Measurements from ENCODE around the gene ARL15. TPM values are rescaled to one million over a fixed set of nuclear protein-coding genes. Genes with fewer than 3 reads are reported as not detected.
"Not testable (repeated sequence)": the region's sequence is repeated elsewhere in the genome, so short reads cannot be mapped to it uniquely, and the experiment has no call there.

Gene ARL15
- total and polyA plus RNA-seq, 2 donors: 23.1 to 26.4 TPM

- no peaks in the 10 kb centered on the region for H3K9me3 ChIP-seq (ENCODE audit: control insufficient read depth in 2 of 2, insufficient read depth in 1 of 2, low read length in 1 of 2)
- DNase-seq (ENCODE audit: low read depth in 6 of 9, low spot score in 9 of 9): no peak
- H3K27me3 ChIP-seq (ENCODE audit: control insufficient read depth in 2 of 2, insufficient read depth in 1 of 2, low read length in 1 of 2): no peaks in the 10 kb centered on the region
- no peak overlapping the region for H3K27ac ChIP-seq (ENCODE audit: low read depth in 1 of 2, low read length in 1 of 2)
- 97% methylated on average over 1 of the region's 1 CpG for WGBS
- H3K4me3 ChIP-seq (ENCODE audit: low read length in 2 of 2): no peak overlapping the region
- no peaks in the 10 kb centered on the region for H3K36me3 ChIP-seq (ENCODE audit: control insufficient read depth in 2 of 2, insufficient read depth in 2 of 2, low read length in 1 of 2)
- H3K4me1 ChIP-seq (ENCODE audit: control insufficient read depth in 2 of 2, insufficient read depth in 2 of 2, low read length in 2 of 2): no peaks in the 10 kb centered on the region
Observed at GRCh38 chr5:54081415-54081814, 229.0 kb downstream of the ARL15 start.

- Histone ChIP-seq H3K27ac (ENCODE audit: low read depth in 1 of 2, low read length in 1 of 2) (no peak overlapping the region), H3K36me3 (ENCODE audit: control insufficient read depth in 2 of 2, insufficient read depth in 2 of 2, low read length in 1 of 2) (no peaks in the 10 kb centered on the region), H3K4me1 (ENCODE audit: control insufficient read depth in 2 of 2, insufficient read depth in 2 of 2, low read length in 2 of 2) (no peaks in the 10 kb centered on the region), H3K4me3 (ENCODE audit: low read length in 2 of 2) (no peak overlapping the region), H3K27me3 (ENCODE audit: control insufficient read depth in 2 of 2, insufficient read depth in 1 of 2, low read length in 1 of 2) (no peaks in the 10 kb centered on the region), H3K9me3 (ENCODE audit: control insufficient read depth in 2 of 2, insufficient read depth in 1 of 2, low read length in 1 of 2) (no peaks in the 10 kb centered on the region)
- DNase-seq (ENCODE audit: low read depth in 6 of 9, low spot score in 9 of 9): no peak
- 97% methylated on average over 5 of the region's 5 CpGs for WGBS
Observed at GRCh38 chr5:54080831-54081230, 229.5 kb downstream of the ARL15 start.

- no peak for DNase-seq (ENCODE audit: low read depth in 6 of 9, low spot score in 9 of 9)
- H3K9me3 ChIP-seq (ENCODE audit: control insufficient read depth in 2 of 2, insufficient read depth in 1 of 2, low read length in 1 of 2): no peaks in the 10 kb centered on the region
- no peaks in the 10 kb centered on the region for H3K36me3 ChIP-seq (ENCODE audit: control insufficient read depth in 2 of 2, insufficient read depth in 2 of 2, low read length in 1 of 2)
- no peak overlapping the region for H3K4me3 ChIP-seq (ENCODE audit: low read length in 2 of 2)
- 94% methylated on average over 2 of the region's 2 CpGs for WGBS
- H3K27me3 ChIP-seq (ENCODE audit: control insufficient read depth in 2 of 2, insufficient read depth in 1 of 2, low read length in 1 of 2): no peaks in the 10 kb centered on the region
- H3K4me1 ChIP-seq (ENCODE audit: control insufficient read depth in 2 of 2, insufficient read depth in 2 of 2, low read length in 2 of 2): no peaks in the 10 kb centered on the region
- H3K27ac ChIP-seq (ENCODE audit: low read depth in 1 of 2, low read length in 1 of 2): no peak overlapping the region
Observed at GRCh38 chr5:54073735-54074134, 236.6 kb downstream of the ARL15 start.

GRCh38 chr5:54073131-54073530, 237.2 kb downstream of the ARL15 start:
- Histone ChIP-seq H3K27me3 (ENCODE audit: control insufficient read depth in 2 of 2, insufficient read depth in 1 of 2, low read length in 1 of 2) (no peaks in the 10 kb centered on the region), H3K9me3 (ENCODE audit: control insufficient read depth in 2 of 2, insufficient read depth in 1 of 2, low read length in 1 of 2) (no peaks in the 10 kb centered on the region), H3K4me1 (ENCODE audit: control insufficient read depth in 2 of 2, insufficient read depth in 2 of 2, low read length in 2 of 2) (no peaks in the 10 kb centered on the region), H3K27ac (ENCODE audit: low read depth in 1 of 2, low read length in 1 of 2) (no peak overlapping the region), H3K4me3 (ENCODE audit: low read length in 2 of 2) (no peak overlapping the region), H3K36me3 (ENCODE audit: control insufficient read depth in 2 of 2, insufficient read depth in 2 of 2, low read length in 1 of 2) (no peaks in the 10 kb centered on the region)
- WGBS: 76% methylated on average over 3 of the region's 3 CpGs
- no peak for DNase-seq (ENCODE audit: low read depth in 6 of 9, low spot score in 9 of 9)

- no peaks in the 10 kb centered on the region for H3K36me3 ChIP-seq (ENCODE audit: control insufficient read depth in 2 of 2, insufficient read depth in 2 of 2, low read length in 1 of 2)
- DNase-seq (ENCODE audit: low read depth in 6 of 9, low spot score in 9 of 9): no peak
- no peaks in the 10 kb centered on the region for H3K27me3 ChIP-seq (ENCODE audit: control insufficient read depth in 2 of 2, insufficient read depth in 1 of 2, low read length in 1 of 2)
- H3K9me3 ChIP-seq (ENCODE audit: control insufficient read depth in 2 of 2, insufficient read depth in 1 of 2, low read length in 1 of 2): no peaks in the 10 kb centered on the region
- H3K4me1 ChIP-seq (ENCODE audit: control insufficient read depth in 2 of 2, insufficient read depth in 2 of 2, low read length in 2 of 2): no peaks in the 10 kb centered on the region
- no peak overlapping the region for H3K27ac ChIP-seq (ENCODE audit: low read depth in 1 of 2, low read length in 1 of 2)
- 94% methylated on average over 2 of the region's 2 CpGs for WGBS
- H3K4me3 ChIP-seq (ENCODE audit: low read length in 2 of 2): no peak overlapping the region
Observed at GRCh38 chr5:54066433-54066832, 243.9 kb downstream of the ARL15 start.

- no peak for DNase-seq (ENCODE audit: low read depth in 6 of 9, low spot score in 9 of 9)
- Histone ChIP-seq H3K9me3 (ENCODE audit: control insufficient read depth in 2 of 2, insufficient read depth in 1 of 2, low read length in 1 of 2) (no peaks in the 10 kb centered on the region), H3K4me3 (ENCODE audit: low read length in 2 of 2) (no peak overlapping the region), H3K36me3 (ENCODE audit: control insufficient read depth in 2 of 2, insufficient read depth in 2 of 2, low read length in 1 of 2) (no peaks in the 10 kb centered on the region), H3K4me1 (ENCODE audit: control insufficient read depth in 2 of 2, insufficient read depth in 2 of 2, low read length in 2 of 2) (no peaks in the 10 kb centered on the region), H3K27ac (ENCODE audit: low read depth in 1 of 2, low read length in 1 of 2) (no peak overlapping the region), H3K27me3 (ENCODE audit: control insufficient read depth in 2 of 2, insufficient read depth in 1 of 2, low read length in 1 of 2) (no peaks in the 10 kb centered on the region)
- 98% methylated on average over 3 of the region's 3 CpGs for WGBS
Observed at GRCh38 chr5:54063817-54064216, 246.6 kb downstream of the ARL15 start.

GRCh38 chr5:54062958-54063357, 247.4 kb downstream of the ARL15 start:
- no peak for DNase-seq (ENCODE audit: low read depth in 6 of 9, low spot score in 9 of 9)
- no peaks in the 10 kb centered on the region for H3K4me1 ChIP-seq (ENCODE audit: control insufficient read depth in 2 of 2, insufficient read depth in 2 of 2, low read length in 2 of 2)
- H3K27me3 ChIP-seq (ENCODE audit: control insufficient read depth in 2 of 2, insufficient read depth in 1 of 2, low read length in 1 of 2): no peaks in the 10 kb centered on the region
- no peaks in the 10 kb centered on the region for H3K36me3 ChIP-seq (ENCODE audit: control insufficient read depth in 2 of 2, insufficient read depth in 2 of 2, low read length in 1 of 2)
- 94% methylated on average over 3 of the region's 3 CpGs for WGBS
- H3K27ac ChIP-seq (ENCODE audit: low read depth in 1 of 2, low read length in 1 of 2): no peak overlapping the region
- H3K4me3 ChIP-seq (ENCODE audit: low read length in 2 of 2): no peak overlapping the region
- H3K9me3 ChIP-seq (ENCODE audit: control insufficient read depth in 2 of 2, insufficient read depth in 1 of 2, low read length in 1 of 2): no peaks in the 10 kb centered on the region

- H3K27me3 ChIP-seq (ENCODE audit: control insufficient read depth in 2 of 2, insufficient read depth in 1 of 2, low read length in 1 of 2); H3K27ac ChIP-seq (ENCODE audit: low read depth in 1 of 2, low read length in 1 of 2); H3K9me3 ChIP-seq (ENCODE audit: control insufficient read depth in 2 of 2, insufficient read depth in 1 of 2, low read length in 1 of 2); DNase-seq (ENCODE audit: low read depth in 6 of 9, low spot score in 9 of 9); H3K36me3 ChIP-seq (ENCODE audit: control insufficient read depth in 2 of 2, insufficient read depth in 2 of 2, low read length in 1 of 2); H3K4me1 ChIP-seq (ENCODE audit: control insufficient read depth in 2 of 2, insufficient read depth in 2 of 2, low read length in 2 of 2); H3K4me3 ChIP-seq (ENCODE audit: low read length in 2 of 2): not testable (repeated sequence)
- WGBS: 85% methylated on average over 3 of the region's 3 CpGs
Observed at GRCh38 chr5:54060919-54061318, 249.5 kb downstream of the ARL15 start.

- no peak overlapping the region for H3K4me3 ChIP-seq (ENCODE audit: low read length in 2 of 2)
- 90% methylated on average over 2 of the region's 2 CpGs for WGBS
- H3K27me3 ChIP-seq (ENCODE audit: control insufficient read depth in 2 of 2, insufficient read depth in 1 of 2, low read length in 1 of 2): no peaks in the 10 kb centered on the region
- no peaks in the 10 kb centered on the region for H3K9me3 ChIP-seq (ENCODE audit: control insufficient read depth in 2 of 2, insufficient read depth in 1 of 2, low read length in 1 of 2)
- H3K4me1 ChIP-seq (ENCODE audit: control insufficient read depth in 2 of 2, insufficient read depth in 2 of 2, low read length in 2 of 2): no peaks in the 10 kb centered on the region
- no peaks in the 10 kb centered on the region for H3K36me3 ChIP-seq (ENCODE audit: control insufficient read depth in 2 of 2, insufficient read depth in 2 of 2, low read length in 1 of 2)
- no peak overlapping the region for H3K27ac ChIP-seq (ENCODE audit: low read depth in 1 of 2, low read length in 1 of 2)
- no peak for DNase-seq (ENCODE audit: low read depth in 6 of 9, low spot score in 9 of 9)
Observed at GRCh38 chr5:54049963-54050362, 260.4 kb downstream of the ARL15 start.

GRCh38 chr5:54049144-54049543, 261.2 kb downstream of the ARL15 start:
- no peaks in the 10 kb centered on the region for H3K9me3 ChIP-seq (ENCODE audit: control insufficient read depth in 2 of 2, insufficient read depth in 1 of 2, low read length in 1 of 2)
- DNase-seq (ENCODE audit: low read depth in 6 of 9, low spot score in 9 of 9): no peak
- H3K36me3 ChIP-seq (ENCODE audit: control insufficient read depth in 2 of 2, insufficient read depth in 2 of 2, low read length in 1 of 2): no peaks in the 10 kb centered on the region
- no peak overlapping the region for H3K4me3 ChIP-seq (ENCODE audit: low read length in 2 of 2)
- no peak overlapping the region for H3K27ac ChIP-seq (ENCODE audit: low read depth in 1 of 2, low read length in 1 of 2)
- 99% methylated on average over 1 of the region's 1 CpG for WGBS
- H3K4me1 ChIP-seq (ENCODE audit: control insufficient read depth in 2 of 2, insufficient read depth in 2 of 2, low read length in 2 of 2): no peaks in the 10 kb centered on the region
- no peaks in the 10 kb centered on the region for H3K27me3 ChIP-seq (ENCODE audit: control insufficient read depth in 2 of 2, insufficient read depth in 1 of 2, low read length in 1 of 2)

All from thymus (tissue), 11 donors.